B cell (primary cell): ENCODE measurements around the gene ISOC2. TPM values are rescaled to one million over a fixed set of nuclear protein-coding genes. Genes with fewer than 3 reads are reported as not detected.

Experiments
- ATAC-seq: fragments of 200-7000 bp; cut with Tn5 transposase; one replicate; pipeline ENCODE4 v1.10.0; 2021; ENCODE audit warnings: low read depth, mild to moderate bottlenecking, moderate number of reproducible peaks, moderate library complexity
- CTCF ChIA-PET: fragments of 350-600 bp; sonication (Branson Sonifier 250); formaldehyde crosslinking; loops from one replicate; lab custom pipeline; 2021; ENCODE audit warnings: antibody characterized with exemption, inconsistent platforms; lab: Charles Lee
- POLR2A ChIA-PET: fragments of 350-600 bp; sonication (Branson Sonifier 250); formaldehyde crosslinking; loops from one replicate; lab custom pipeline; 2021; ENCODE audit warnings: antibody characterized with exemption; lab: Charles Lee
- DNase-seq: peaks from one replicate; pipeline ENCODE4 v3.0.0; 2013
- H2AFZ ChIP-seq: 2 replicates; pipeline ENCODE4 v1.6.1; 2012; ENCODE audit warnings: mild to moderate bottlenecking, low read depth, low read length; ENCODE audit not compliant: insufficient read depth, poor library complexity, severe bottlenecking
- H3K27ac ChIP-seq, 2 donors: 1 replicate in 1 of 2; 2 replicates in 1 of 2; pipeline ENCODE4 v1.5.1; 2012 to 2013; ENCODE audit warnings: low read length in 2 of 2, mild to moderate bottlenecking in 2 of 2, moderate library complexity in 1 of 2
- H3K27me3 ChIP-seq, 4 experiments: fragments of 200-600 bp in 1 of 4; sonication (generic) in 1 of 4; replicated peaks in 1 of 4; 1 replicate in 2 of 4; 2 replicates in 2 of 4; pipeline versions ENCODE4 v1.6.1 to v1.7.0; 2013 to 2016; ENCODE audit warnings: low read length in 3 of 4, mild to moderate bottlenecking in 2 of 4, mixed read lengths in 1 of 4, moderate library complexity in 1 of 4; ENCODE audit not compliant: insufficient read depth in 4 of 4, control insufficient read depth in 3 of 4; ENCODE audit errors: control extremely low read depth in 1 of 4
- H3K36me3 ChIP-seq, 2 experiments: replicated peaks in 1 of 2; 1 replicate in 1 of 2; 2 replicates in 1 of 2; pipeline versions ENCODE4 v1.6.1 to v1.7.1; 2013; ENCODE audit warnings: low read length in 1 of 2; ENCODE audit not compliant: insufficient read depth in 2 of 2, control insufficient read depth in 1 of 2; ENCODE audit errors: control extremely low read depth in 1 of 2, extremely low read depth in 1 of 2
- H3K4me1 ChIP-seq, 2 donors: fragments of 200-600 bp in 1 of 2; sonication (generic) in 1 of 2; 1 replicate in 1 of 2; 2 replicates in 1 of 2; pipeline versions ENCODE4 v1.5.1 to v1.6.1; 2013 to 2017; ENCODE audit warnings: low read length in 2 of 2; ENCODE audit not compliant: control insufficient read depth in 2 of 2, insufficient read depth in 2 of 2
- H3K4me2 ChIP-seq: replicated peaks from 2 replicates; pipeline ENCODE3; 2012; ENCODE audit warnings: mild to moderate bottlenecking, low read depth, low read length; ENCODE audit not compliant: poor library complexity, severe bottlenecking
- H3K4me3 ChIP-seq, 5 experiments: fragments of 200-600 bp in 1 of 5; sonication (generic) in 1 of 5; 1 replicate in 3 of 5; 2 replicates in 2 of 5; pipeline versions ENCODE4 v1.5.1 to v1.7.0; 2011 to 2016; ENCODE audit warnings: low read length in 4 of 5, mild to moderate bottlenecking in 4 of 5, low read depth in 2 of 5, control low read depth in 1 of 5, moderate library complexity in 1 of 5; ENCODE audit not compliant: insufficient read depth in 1 of 5; ENCODE audit errors: control extremely low read depth in 1 of 5, extremely low read depth in 1 of 5
- H3K79me2 ChIP-seq: fragments of 200-600 bp; sonication (generic); one replicate; pipeline ENCODE4 v1.6.0; 2016; ENCODE audit warnings: low read length; ENCODE audit not compliant: control insufficient read depth, insufficient read depth
- H3K9ac ChIP-seq: fragments of 200-600 bp; sonication (generic); 2 replicates; pipeline ENCODE4 v1.6.1; 2017; ENCODE audit warnings: mild to moderate bottlenecking, low read length, moderate library complexity
- H3K9me3 ChIP-seq, 3 donors: one replicate each; pipeline versions ENCODE4 v1.6.1 to v1.7.1; 2013; ENCODE audit warnings: low read length in 2 of 3; ENCODE audit not compliant: control insufficient read depth in 2 of 3, insufficient read depth in 1 of 3; ENCODE audit errors: control extremely low read depth in 1 of 3
- H4K20me1 ChIP-seq: 2 replicates; pipeline ENCODE4 v1.6.0; 2012; ENCODE audit warnings: mild to moderate bottlenecking, low read length; ENCODE audit not compliant: insufficient read depth, control insufficient read depth, poor library complexity, severe bottlenecking
- H3K27ac Mint-ChIP-seq: one replicate; pipeline ENCODE4 v1.8.0; 2021; ENCODE audit warnings: mixed read lengths
- H3K27me3 Mint-ChIP-seq: one replicate; pipeline ENCODE4 v1.8.0; 2021; ENCODE audit warnings: mixed read lengths
- H3K4me1 Mint-ChIP-seq: one replicate; pipeline ENCODE4 v1.8.0; 2021; ENCODE audit warnings: mixed read lengths
- H3K4me3 Mint-ChIP-seq: one replicate; pipeline ENCODE4 v1.8.0; 2021; ENCODE audit warnings: mixed read lengths
- H3K9me3 Mint-ChIP-seq: one replicate; pipeline ENCODE4 v1.8.0; 2022; ENCODE audit warnings: mixed read lengths; ENCODE audit not compliant: insufficient read depth
- EZH2 ChIP-seq: IDR thresholded peaks from 2 replicates; pipeline ENCODE4 v1.6.1; 2012; ENCODE audit warnings: borderline replicate concordance, low read depth, mild to moderate bottlenecking, moderate library complexity, low read length; ENCODE audit not compliant: insufficient read depth, poor library complexity, severe bottlenecking
- WGBS: methylation state at CpG from one replicate; pipeline ENCODE4 v1.1.5; 2013; ENCODE audit warnings: missing lambda C conversion rate; ENCODE audit not compliant: insufficient coverage; 5-methylcytosine and 5-hydroxymethylcytosine counted together
- intact Hi-C: fragments of 100-400 bp; cut with micrococcal nuclease; formaldehyde crosslinking; loops from one replicate; pipeline ENCODE4 v1.10.0; 2022
- polyA plus RNA-seq: library from polyadenylated mRNA; depleted of rRNA; stranded (reverse); fragments of >200 nt; gene quantifications from 2 replicates; pipeline ENCODE4 v1.2.3, GENCODE V29; 2012
- total RNA-seq, 2 donors: library from RNA; stranded (reverse); fragments of 120-200 nt in 1 of 2; gene quantifications; 1 replicate in 1 of 2; 2 replicates in 1 of 2; pipeline versions ENCODE4 v1.2.3 to v1.2.4, GENCODE V29; 2013 to 2022
- TF ChIP-seq, protein P1 (sequence below): fragments of 200-600 bp; IDR thresholded peaks from one replicate; pipeline ENCODE4 v1.8.0; 2022; ENCODE audit warnings: antibody characterized with exemption, mild to moderate bottlenecking

ISOC2 gene
- total and polyA plus RNA-seq, 2 donors (not counting 1 experiment from before 2014, with no cell fraction given): 10.0 to 27.6 TPM

DNA sequence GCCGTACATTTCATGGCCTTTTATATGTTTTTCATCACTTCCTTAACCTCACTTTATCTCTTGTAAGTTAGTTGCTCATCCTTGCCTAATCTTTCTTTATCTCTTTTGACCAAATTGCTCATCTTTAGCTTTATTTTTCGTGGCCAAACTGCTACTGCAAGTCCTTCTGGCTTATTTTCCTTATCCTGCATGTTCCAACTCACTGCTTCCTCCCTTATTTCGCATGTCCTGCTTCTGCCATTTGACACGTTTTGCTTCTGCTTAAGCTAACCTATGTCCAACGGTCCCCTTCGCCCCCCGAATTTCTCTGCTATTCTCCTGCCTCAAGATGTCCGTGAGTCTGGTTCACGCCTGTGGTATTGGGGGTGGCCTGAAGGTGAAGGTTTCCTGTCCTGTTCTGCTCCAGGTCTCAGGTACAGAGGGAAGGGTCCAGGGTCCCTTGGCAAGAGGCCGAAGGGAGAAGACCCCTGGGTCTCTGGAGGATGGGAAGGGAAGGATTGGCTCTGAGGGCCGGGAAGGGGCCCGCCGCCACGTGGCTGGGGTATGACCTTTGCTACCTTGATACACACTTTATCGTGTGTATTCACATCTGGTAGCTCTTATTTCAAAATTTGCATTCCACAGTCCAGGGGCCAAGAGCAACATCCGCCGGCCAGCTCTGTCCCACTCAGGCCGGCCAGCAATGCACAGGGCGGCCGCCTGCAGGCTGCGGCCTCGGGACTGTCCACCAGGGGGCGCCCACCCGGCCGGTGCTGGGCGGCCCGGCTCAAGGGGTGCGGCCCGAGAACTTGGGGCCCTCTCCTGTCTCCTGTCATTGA lies 6.0 kb upstream of the ISOC2 start:
- Mint-ChIP-seq H3K9me3 (no peaks in the 10 kb centered on the region), H3K27me3 (no peaks in the 10 kb centered on the region), H3K4me1 (peaks cover 6% of the 10 kb centered on the region), H3K4me3 (no peak overlapping the region), H3K27ac (no peak overlapping the region)
- Histone ChIP-seq H3K9me3 (no peaks in the 10 kb centered on the region), H3K27ac (no peak overlapping the region), H3K36me3 (no peaks in the 10 kb centered on the region), H3K4me1 (peaks cover 4 to 7% of the 10 kb centered on the region in 2 donors), H3K79me2 (no peaks in the 10 kb centered on the region), H4K20me1 (no peaks in the 10 kb centered on the region), H3K4me2 (peak overlapping the region; percentile 53), H3K9ac (no peak overlapping the region), H3K4me3 (no peak overlapping the region), H3K27me3 (no peaks in the 10 kb centered on the region), H2AFZ (peak overlapping the region; percentile 62)
- peak; percentile 79 for DNase-seq
- TF ChIP-seq, protein P1, sequence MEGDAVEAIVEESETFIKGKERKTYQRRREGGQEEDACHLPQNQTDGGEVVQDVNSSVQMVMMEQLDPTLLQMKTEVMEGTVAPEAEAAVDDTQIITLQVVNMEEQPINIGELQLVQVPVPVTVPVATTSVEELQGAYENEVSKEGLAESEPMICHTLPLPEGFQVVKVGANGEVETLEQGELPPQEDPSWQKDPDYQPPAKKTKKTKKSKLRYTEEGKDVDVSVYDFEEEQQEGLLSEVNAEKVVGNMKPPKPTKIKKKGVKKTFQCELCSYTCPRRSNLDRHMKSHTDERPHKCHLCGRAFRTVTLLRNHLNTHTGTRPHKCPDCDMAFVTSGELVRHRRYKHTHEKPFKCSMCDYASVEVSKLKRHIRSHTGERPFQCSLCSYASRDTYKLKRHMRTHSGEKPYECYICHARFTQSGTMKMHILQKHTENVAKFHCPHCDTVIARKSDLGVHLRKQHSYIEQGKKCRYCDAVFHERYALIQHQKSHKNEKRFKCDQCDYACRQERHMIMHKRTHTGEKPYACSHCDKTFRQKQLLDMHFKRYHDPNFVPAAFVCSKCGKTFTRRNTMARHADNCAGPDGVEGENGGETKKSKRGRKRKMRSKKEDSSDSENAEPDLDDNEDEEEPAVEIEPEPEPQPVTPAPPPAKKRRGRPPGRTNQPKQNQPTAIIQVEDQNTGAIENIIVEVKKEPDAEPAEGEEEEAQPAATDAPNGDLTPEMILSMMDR: peak; percentile 99
- no peak for TF ChIP-seq EZH2
- POLR2A ChIA-PET: interaction anchor here (0.9 to 1.6 kb wide), 3 partner anchors 9 to 157 kb away, joined by 5 to 10 read pairs (median 5); partner anchors contain the start of genes ZNF628 and ZNF784
- WGBS: 35% methylated on average over 25 of the region's 29 CpGs
- CTCF ChIA-PET: interaction anchor here (0.7 to 4.1 kb wide), 31 partner anchors 9 to 327 kb away, joined by 3 to 70 read pairs (median 5); partner anchors contain the start of genes CCDC106, FIZ1, PPP6R1 and SSC5D
- ATAC-seq: peak; percentile 99
- intact Hi-C loops: loop anchor here (1.0 kb wide), 2 partner anchors 37 to 164 kb away; no protein-coding TSS in a partner anchor

DNA sequence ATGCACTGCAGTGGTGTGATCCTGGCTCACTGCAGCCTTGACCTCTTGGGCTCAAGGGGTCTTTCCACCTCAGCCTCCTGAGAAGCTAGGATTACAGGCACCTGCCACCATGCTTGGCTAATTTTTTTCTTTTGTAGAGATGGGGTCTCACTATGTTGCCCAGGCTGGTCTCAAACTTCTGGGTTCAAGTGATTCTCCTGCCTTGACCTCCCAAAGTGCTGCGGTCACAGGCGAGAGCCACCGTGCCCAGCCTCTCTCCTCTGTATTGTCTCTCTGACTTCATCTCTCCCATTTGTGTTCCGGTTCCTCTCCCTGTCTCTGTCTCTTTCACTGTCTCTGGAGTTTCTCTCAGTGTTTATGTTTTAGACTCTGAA lies 4.8 kb upstream of the ISOC2 start:
- Histone ChIP-seq H3K9ac (no peak overlapping the region), H3K4me3 (no peak overlapping the region), H2AFZ (no peak overlapping the region), H4K20me1 (no peaks in the 10 kb centered on the region), H3K79me2 (no peaks in the 10 kb centered on the region), H3K27me3 (no peaks in the 10 kb centered on the region), H3K27ac (no peak overlapping the region), H3K4me2 (no peak overlapping the region), H3K9me3 (peaks cover 0 to 3% (median 0%) of the 10 kb centered on the region in 3 donors), H3K4me1 (peaks cover 9 to 14% of the 10 kb centered on the region in 2 donors), H3K36me3 (no peaks in the 10 kb centered on the region)
- TF ChIP-seq EZH2: no peak
- CTCF ChIA-PET: interaction anchor here (1.0 to 4.1 kb wide), 13 partner anchors 11 to 325 kb away, joined by 3 to 70 read pairs (median 9); partner anchors contain the start of genes PPP6R1, SSC5D, TMEM238 and ZNF628
- Mint-ChIP-seq H3K27ac (no peak overlapping the region), H3K27me3 (no peaks in the 10 kb centered on the region), H3K4me3 (no peak overlapping the region), H3K9me3 (no peaks in the 10 kb centered on the region), H3K4me1 (peaks cover 13% of the 10 kb centered on the region)
- DNase-seq: no peak
- 100% methylated on average over 4 of the region's 4 CpGs for WGBS
- ATAC-seq: no peak
- intact Hi-C loops: no loop called here
- POLR2A ChIA-PET: interaction anchor here (1.1 kb wide), 1 partner anchor 10 kb away, joined by 5 read pairs; the partner anchor contains the start of gene ZNF628
